Cortex of kidney (tissue), 1 donor: ENCODE results near the gene C11orf91.
"Not testable (repeated sequence)": the region's sequence is repeated elsewhere in the genome, so short reads cannot be mapped to it uniquely, and the experiment has no call there.

Experiments
- DNase-seq: peaks from one replicate; lab custom pipeline; 2025; lab: John Stamatoyannopoulos, UW

C11orf91 gene

DNA sequence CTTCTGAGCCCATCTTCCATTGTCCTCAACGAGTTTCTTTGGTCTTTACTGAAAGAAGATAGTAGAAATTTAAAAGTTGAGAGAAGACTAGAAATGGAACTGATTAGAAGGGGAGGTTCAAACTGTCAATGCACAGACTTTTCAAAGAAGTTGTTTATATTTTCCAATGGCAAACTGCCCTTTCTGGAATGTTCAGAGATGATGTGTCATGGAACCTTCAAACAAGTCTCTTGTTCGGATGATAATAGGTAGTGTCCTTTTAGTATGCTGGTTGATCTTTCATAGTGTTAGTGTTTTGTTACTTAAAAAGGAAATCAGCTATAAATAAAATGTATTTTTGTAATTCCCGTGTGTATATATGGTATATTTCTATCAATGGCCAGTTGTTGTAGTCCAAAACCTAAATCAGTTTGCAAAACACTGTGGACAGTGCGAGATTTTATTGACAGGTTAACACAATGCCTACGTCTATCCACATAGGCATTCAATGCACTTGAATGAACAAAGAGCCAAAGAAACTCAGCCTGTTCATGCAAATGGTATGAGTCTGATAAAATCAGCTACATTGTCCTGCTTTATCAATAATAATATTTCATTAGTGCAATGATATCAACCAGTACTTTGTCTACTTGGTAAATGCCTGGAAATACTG lies 30.9 kb downstream of the C11orf91 start:
- DNase-seq: no peak

DNA sequence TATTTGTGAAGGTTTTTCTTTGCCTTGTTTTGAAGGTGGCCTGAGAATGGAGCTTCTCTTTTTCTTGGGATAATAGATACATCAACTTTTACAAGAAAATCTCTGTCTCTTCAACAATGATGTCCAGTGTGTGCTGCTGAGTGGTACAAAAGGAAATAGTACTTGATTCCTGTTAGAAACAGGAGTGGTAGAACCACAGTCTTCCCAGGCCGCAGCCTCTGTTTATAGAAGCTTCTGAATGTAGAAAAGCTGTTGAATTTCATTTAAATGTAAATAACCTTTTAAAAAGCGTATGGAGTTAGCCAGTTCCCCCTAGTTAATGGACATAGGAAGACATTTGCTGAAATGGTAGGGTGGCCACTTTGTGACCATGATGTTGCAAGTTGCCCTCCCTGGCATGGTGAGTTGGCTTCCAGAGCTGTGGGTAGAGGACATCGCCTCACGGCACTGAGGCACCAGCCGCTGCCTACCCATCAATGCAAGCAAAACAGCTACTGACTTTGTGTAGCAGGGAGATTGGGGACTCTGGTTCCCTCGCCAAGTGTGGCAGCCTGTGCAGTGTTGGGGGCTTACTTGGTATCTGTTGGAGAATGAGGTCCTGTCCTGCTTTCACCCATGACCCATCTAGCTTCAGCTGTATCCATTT lies 31.6 kb downstream of the C11orf91 start:
- DNase-seq: no peak

DNA sequence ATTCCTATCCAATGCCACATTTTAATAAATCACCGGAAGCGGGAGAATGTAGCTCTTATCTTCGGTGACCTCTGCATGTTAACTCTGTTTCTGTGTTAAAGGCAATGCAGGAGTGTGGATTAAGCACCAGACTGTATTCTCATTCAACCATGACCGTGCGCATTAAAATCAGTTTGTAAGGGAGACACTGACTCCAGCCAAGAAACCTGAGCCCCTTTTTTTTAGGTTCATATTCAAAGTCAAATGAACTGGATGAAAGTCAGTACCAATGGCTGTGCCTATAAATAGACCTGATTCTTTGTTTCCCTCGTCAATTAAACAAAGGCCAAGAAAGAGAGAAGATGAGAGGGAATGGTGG lies 32.2 kb downstream of the C11orf91 start:
- DNase-seq: no peak

DNA sequence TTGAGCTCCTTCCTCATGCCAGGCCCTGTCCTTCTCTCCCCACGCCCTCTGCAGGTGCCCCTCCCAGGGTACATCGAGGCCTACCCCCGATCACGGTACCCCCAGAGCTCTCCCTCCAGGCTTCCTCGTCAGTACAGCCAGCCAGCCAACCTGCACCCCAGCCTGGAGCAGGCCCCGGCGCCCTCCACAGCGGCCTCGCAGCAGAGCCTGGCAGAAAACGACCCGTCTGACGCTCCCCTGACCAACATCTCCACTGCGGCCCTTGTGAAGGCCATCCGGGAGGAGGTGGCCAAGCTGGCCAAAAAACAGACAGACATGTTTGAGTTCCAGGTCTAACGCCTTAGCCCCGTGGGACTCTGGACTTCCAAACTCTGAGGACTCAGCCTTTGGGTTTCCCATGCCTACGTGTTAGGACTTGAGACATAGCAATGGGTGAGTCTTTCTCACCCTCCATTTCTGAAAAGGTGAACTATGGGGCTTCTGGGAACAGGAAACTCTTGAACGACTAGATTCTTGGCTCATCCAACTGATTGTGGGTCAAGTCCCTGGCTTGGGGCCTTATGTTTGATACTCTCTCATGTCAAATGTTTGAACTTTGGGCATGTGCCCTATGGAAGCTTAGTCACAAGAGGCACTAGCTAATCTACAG lies 32.7 kb downstream of the C11orf91 start:
- no peak for DNase-seq

DNA sequence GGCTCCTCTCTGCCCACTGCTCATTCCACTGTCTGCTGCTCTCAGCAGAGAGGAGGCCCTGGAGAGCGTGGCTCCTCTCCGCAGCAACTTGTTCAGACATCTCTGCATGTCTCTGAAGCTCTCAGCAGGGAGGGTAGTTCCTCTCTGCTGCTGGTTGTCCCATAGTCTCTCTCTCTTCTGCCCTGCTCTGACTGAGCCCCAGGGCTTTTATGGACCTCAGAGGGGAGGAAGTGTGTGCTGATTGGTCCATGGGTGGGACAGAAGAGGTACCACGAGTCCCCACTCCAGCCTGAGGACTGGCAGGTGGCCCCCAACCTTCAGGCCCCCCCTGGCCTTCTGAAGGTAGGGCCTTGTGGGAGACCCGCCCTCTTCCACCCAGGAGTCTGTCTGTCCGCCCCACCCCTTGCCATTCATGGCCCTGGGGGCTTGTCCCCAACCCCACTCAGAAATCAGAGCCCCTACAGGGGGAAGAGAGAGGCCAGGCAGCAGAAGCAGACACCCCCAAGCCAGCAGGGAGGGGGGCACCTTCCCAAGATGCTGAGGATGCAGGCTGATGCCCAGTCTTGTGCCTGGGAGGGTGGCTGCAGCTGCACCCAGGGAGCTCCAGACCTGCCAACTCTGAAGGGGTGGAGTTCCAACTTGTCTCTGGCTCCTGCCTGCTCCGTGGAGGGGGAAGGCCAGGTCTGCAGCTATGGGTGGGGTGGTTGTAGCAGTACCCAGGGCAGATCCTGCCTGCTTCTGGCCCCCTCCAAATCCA lies 35.1 kb downstream of the C11orf91 start:
- DNase-seq: no peak

DNA sequence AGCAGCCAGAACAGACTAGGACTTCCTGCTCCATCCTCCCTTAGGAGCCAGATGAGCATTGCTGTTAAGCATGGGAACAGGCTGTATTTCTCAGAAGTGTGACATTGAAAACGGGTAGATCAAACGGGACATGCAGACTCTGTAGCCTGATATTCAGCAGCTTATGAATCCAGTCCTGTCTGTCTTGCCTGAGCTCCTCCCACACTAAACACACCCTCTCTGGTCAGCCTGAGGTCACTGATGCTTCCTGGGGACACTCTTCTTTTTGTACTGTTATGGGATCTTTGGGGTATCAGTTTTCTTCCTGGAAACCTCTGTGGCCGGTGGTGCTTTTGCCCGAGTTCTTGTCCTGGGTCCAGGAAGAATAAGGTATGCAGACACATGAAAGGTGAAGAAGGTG lies 35.8 kb downstream of the C11orf91 start:
- DNase-seq: no peak

DNA sequence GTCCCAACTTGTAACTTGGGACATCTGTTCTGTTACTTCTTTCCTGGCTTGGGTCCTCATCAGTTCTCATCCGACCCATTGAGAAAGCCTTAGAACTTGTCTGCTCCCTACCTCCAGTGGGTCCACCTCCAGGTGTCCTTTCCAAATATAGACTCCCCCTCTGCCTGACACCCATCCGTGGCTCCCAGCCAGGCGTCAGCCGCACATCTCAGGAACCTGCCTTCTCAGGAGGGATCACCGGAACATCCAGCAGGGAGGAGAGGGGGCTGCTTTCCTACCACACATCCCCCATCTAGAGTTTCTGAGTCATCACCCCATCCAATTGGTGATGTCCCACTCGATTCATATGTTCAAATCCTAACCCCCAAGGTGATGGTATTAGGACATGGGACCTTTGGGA lies 36.5 kb downstream of the C11orf91 start:
- DNase-seq: no peak

DNA sequence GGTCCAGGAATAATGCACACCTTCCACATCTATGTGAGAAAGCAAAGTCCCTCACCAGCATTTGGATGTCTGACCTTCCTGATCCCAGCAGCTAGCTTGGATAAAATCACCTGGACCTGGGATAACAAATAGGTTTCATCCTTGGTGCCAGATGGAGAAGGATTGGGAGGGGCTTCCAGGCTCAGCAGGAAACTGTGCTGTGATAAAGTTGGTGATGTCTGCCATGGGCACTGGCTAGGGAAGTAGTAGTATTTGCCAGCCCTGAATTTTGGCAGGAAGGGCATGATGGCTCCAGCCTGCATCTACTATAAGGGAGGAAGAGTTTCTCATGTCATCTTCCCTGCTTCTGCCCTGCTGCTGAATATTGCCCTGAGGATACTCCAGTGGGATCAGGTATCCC lies 37.5 kb downstream of the C11orf91 start:
- DNase-seq: no peak

DNA sequence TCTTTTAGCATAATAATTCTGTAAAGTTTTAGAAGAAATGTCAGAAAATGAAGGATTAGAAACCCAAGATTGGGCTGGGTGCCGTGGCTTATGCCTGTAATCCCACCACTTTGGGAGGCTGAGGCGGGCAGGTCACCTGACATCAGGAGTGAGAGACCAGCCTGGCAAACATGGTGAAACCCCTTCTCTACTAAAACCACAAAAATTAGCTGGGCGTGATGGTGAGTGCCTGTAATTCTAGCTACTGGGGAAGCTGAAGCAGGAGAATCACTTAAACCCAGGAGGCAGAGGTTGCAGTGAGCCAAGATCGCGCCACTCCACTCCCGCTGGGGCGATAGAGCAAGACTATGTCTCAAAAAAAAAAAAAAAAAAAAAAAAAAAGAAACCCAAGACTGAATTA lies 39.1 kb downstream of the C11orf91 start:
- DNase-seq: not testable (repeated sequence)

DNA sequence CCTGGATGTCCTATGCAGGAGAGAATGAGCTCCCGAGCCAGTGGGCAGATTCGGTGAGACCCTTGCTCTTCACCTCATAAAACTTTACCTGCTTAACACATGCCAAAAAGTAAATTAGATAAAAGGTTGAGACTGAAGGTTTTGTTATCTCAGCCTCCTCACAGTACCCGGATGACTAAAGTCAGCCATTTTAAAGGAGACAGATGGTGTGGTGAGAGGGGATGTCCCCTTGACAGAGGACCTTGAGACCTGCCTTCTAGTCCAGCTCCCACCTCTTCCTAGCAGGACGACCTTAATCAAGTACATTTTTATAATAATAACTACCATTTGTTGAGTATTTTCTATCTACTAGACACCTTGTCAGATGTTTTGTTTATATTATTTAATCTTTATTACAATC lies 39.7 kb downstream of the C11orf91 start:
- DNase-seq: no peak

DNA sequence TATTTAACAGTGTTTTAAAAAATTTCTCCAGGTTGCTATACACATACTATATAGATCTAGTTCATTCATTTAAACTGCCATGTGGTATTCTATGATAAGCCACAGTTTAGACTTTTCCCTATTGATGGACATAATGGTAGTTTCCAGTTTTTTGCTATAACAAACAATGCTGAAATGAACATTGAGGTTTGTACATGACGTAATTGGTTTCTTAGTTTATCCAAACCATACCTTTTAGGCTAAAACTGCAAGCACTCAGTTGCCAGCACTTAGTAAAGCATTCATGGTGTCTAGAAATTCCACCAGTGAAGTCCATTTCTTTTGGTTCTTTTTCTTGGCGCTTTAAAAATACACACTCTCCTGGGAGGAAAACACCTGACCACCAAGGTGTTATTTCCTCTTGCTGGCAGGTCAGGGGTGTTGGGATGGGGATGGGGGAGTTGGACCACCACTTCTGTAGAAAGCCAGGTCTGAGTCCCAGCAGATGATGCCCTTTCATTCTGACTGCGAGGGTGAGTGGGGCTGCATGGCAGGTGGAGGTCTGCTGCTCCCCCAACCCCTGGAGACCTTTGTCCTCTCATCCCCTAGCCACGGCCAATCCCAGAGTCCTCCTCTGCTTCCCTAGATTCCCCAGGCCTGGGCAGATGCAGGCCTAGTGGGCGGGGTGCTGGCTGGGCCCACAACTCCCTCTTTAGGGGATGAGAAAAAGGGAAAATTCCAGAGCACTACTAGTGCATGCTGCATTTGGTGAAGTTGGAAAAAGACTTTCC lies 41.1 kb downstream of the C11orf91 start:
- no peak for DNase-seq

DNA sequence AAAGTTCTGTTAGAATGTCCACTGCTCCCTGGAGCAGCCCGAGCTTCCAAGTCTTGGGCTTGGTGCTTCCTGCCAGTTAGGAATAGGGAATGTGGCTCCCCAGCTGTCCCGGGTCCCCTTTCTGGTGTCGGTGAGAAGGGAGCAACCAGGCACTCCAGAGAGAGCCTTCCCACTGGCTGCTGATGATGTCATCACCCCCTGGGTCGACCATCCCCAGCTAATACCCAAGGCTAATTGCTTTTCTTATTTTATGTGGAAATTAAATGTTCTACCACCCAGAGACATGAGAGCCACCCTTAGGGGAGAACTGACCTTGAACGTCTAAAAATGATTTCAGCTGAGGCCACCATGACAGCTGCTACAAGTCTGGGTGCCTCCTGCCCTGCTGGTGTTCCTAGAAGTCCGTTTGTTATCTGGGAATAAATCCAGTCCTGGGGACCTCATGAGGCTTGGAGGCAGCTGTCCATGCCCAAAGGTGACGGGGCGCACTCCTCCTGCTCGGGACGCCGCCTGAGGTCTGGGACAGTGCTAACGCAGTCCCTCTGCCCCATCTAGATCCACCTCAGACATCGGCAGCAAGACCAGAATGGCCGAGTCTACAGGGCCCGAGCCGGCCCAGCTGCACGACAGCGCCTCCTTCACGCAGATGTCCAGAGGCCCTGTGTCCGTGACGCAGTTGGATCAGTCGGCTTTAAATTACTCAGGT lies 42.3 kb downstream of the C11orf91 start:
- DNase-seq: no peak

DNA sequence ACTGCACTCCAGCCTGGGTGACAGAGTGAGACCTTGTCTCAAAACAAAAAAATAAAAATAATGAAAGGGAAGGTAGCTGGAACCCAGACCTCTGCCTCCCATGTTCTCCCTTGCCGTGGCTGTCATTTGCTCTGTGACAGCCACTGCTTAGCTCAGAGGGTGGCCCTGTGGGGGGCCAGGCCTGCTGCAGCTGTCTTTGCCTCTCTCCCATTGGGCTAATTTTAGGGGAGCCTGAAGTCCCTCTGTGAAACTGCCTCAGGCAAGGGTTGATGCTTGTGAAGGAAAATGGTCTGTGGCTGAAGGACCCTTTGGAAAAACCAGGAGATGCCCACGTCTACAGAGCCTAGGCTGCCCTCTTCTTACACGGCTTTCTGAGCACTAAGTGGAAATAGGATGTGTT lies 42.9 kb downstream of the C11orf91 start:
- DNase-seq: no peak

DNA sequence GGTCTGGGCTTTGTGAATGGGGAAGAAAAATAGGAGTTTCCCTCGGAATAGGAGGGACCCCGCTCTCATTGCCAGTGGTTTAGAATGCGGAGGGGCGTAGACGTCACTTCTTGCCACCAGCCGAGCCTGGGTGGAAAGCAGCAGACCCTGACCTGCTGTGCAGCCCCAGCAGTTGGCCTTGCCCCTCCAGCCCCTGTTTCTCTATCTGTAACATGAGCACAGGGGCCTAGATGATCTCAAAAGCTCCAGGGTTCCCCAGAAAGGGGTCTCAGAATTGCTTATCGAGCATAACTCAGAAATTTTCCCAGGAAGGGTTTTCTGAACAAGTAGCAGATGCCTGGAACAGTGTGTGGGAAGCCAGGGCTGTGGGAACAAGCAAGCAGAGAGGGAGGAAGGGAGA lies 43.9 kb downstream of the C11orf91 start:
- DNase-seq: no peak

DNA sequence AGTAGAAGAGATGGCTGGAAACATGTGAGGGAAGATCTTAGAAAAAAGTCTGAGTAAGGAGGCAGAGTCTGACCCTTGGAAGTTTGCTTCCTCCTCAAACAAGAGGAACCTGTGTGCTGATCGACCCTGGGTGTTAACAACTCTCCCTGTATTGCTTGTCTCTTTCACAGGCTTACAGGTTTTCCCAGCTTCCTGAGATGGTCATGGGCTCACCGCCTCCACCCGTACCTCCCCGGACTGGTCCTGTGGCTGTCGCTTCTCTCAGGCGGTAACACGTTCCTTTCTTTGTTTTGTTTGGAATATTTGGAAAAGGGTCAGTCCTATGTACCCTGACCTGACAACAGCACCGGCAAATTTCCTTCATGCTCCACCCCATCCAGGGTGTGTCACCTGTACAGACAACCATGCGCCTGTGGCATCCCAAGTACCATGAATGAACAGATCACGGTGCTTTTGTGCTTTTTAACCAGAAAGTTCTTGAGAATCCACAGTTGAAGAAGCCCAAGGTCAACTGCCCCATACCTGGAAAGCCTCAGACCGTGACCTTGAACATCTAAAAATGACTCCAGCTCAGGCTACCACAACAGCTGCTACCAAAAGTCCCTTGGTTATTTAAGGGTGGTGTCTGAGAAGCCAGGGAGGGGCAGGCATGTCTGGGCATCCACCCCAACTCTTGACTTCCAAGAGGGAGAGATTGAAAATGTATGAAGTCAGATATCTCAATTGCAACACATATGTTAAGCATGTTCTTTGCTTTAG lies 44.6 kb downstream of the C11orf91 start:
- DNase-seq: no peak

DNA sequence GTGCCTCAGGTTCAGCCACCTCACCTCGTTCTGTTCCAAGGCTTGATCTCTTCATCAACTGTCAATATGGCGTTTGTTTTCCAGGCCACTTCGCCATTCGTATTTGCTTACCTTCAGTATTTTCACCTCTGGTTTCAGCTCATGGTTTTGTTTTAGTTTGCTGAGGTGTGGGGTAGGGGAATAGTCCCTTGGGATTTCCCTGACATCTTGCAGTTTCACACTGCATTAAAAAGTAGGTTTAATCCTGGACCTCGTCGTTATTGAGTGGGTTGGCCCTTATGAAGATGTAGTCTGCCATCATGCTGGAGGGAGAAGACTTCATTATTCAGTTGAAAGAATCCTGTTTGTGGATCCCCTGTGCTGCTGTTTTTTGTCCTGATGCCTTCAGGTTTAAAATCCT lies 46.0 kb downstream of the C11orf91 start:
- no peak for DNase-seq

DNA sequence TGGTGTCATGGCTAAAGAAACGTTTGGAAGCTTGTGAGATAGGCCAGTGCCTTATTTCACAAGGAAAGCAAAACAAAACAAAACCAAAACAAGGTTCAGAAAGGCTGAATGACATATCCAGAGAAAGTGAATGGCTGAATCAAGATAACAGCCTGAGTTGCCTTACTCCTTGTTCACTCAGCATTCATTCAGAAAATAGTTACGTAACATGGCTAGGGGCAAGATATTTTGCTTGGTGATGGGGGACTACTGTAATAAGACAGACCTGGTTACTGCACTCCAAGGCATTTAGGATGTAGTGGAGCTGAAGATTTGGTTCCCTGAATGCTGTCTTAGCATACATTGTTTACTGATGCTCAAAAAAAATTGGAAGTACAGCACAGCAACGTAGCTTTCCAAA lies 47.7 kb downstream of the C11orf91 start:
- no peak for DNase-seq

DNA sequence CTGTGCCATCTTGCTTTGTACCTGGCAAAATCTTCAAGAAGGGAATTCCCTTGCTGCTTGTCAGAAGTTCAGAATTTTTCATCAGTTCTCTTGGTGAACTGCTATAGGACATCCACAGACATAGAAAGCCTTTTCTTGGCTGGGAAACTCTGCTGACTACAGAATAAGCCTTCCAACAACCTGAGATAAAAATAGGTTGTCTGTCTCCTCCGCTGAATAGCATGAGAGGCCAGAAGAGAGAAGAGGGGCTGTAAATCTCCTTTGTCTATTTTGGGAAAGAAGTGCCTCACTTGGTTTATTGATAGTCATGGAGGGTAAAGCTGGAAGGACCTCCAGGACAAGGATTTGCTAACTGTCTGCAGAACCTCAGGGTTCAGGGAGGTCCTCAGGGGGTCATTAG lies 48.2 kb downstream of the C11orf91 start:
- DNase-seq: no peak

DNA sequence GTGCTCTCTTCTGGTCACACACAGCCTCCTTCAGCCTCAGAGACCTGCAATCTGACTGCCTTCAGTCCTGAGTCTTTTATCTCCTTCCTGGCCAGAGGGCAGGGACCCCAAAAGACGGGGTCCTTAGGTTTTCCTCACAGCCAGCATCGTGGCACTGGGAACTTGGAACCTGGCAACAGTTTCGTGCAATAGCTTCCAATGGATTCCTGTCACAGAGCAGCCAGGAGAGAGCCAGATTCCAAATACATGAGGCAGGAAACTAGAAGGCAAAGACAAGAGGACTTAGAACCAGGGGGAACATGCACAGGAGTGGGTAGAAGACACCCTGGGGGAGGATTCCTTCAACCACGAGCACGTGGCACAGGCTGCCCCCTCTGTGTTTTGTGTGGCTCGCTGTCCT lies 48.6 kb downstream of the C11orf91 start:
- DNase-seq: no peak

DNA sequence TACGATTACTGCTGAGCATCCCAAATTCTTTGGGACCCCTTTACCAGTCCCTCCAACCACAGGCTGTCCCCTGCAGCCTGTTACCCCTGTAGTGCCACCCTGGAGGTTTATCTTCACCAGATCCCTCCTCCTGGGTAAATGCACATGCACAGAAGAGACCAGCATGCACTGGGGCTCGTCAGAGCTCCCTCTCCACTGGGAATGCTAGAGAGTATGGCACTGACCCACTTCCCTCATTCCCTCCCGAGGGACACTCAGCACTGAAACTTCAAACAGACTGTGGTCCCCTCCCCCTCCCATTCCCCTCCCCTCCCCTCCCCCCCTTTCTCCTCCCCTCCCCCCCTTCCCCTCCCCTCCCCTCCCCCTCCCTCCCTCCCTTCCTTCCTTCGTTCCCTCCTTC lies 49.1 kb downstream of the C11orf91 start:
- no peak for DNase-seq

DNA sequence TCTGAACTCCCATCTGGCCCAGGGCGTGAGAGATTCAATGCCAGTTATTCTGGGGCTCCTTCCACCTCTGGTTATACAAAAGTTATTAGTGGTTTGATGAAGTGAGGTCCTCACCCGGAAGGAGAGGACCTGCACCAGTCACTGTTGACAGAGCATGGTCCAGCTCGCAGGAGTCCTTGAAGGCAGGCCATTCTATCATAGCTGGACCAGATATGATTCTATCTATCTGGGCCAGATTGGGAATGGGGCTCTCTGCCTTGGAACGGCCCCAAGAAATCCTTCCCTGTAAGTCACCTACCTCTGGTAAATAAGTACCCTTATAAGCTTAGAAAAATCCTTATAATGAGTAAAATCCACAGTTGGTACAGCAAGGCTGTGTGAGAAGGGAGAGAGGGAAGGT lies 50.7 kb downstream of the C11orf91 start:
- DNase-seq: no peak
